Karpas-422 (cell line): Measurements from ENCODE around the gene CCN2. TPM values are rescaled to one million over a fixed set of nuclear protein-coding genes. Genes with fewer than 3 reads are reported as not detected.

Experiments used
- DNase-seq: peaks from one replicate; pipeline ENCODE4 v3.0.0-alpha.2; 2015
- H2AFZ ChIP-seq: fragments of 200-600 bp; sonication (generic); 2 replicates; pipeline ENCODE4 v1.6.1; 2014; ENCODE audit warnings: antibody characterized with exemption, low read length, mixed read lengths
- H3K27ac ChIP-seq: fragments of 200-600 bp; sonication (generic); 2 replicates; pipeline ENCODE4 v1.5.1; 2014; ENCODE audit warnings: mild to moderate bottlenecking, low read length, moderate library complexity
- H3K27me3 ChIP-seq: fragments of 200-600 bp; sonication (generic); 2 replicates; pipeline ENCODE4 v1.6.1; 2014; ENCODE audit warnings: low read length, mixed read lengths
- H3K36me3 ChIP-seq: fragments of 200-600 bp; sonication (generic); 2 replicates; pipeline ENCODE4 v1.6.1; 2014; ENCODE audit warnings: low read length, mixed read lengths; ENCODE audit not compliant: insufficient read depth
- H3K4me1 ChIP-seq: fragments of 200-600 bp; sonication (generic); 2 replicates; pipeline ENCODE4 v1.6.1; 2014; ENCODE audit warnings: mild to moderate bottlenecking, low read length, mixed read lengths
- H3K4me2 ChIP-seq: fragments of 200-600 bp; sonication (generic); 2 replicates; pipeline ENCODE4 v1.6.1; 2014; ENCODE audit warnings: low read length, low read depth, mild to moderate bottlenecking; ENCODE audit not compliant: poor library complexity, severe bottlenecking
- H3K4me3 ChIP-seq: fragments of 200-600 bp; sonication (generic); 2 replicates; pipeline ENCODE4 v1.5.1; 2014; ENCODE audit warnings: mild to moderate bottlenecking, antibody characterized with exemption, low read length, mixed read lengths
- H3K79me2 ChIP-seq: fragments of 200-600 bp; sonication (generic); 2 replicates; pipeline ENCODE4 v1.6.1; 2014; ENCODE audit warnings: mild to moderate bottlenecking, low read length, mixed read lengths
- H3K9ac ChIP-seq: fragments of 200-600 bp; sonication (generic); 2 replicates; pipeline ENCODE4 v1.6.0; 2014; ENCODE audit warnings: low read length
- H3K9me2 ChIP-seq: fragments of 200-600 bp; sonication (generic), shearing (Covaris generic); replicated peaks from 2 replicates; pipeline ENCODE4 v1.6.0; 2014; ENCODE audit warnings: mild to moderate bottlenecking, low read length, moderate library complexity; ENCODE audit not compliant: insufficient read depth
- H3K9me3 ChIP-seq: fragments of 300-700, 200-600 bp; sonication (generic); 2 replicates; pipeline ENCODE4 v1.6.1; 2014; ENCODE audit warnings: low read length, mixed read lengths
- H4K20me1 ChIP-seq: fragments of 200-600 bp; sonication (generic); 2 replicates; pipeline ENCODE4 v1.6.1; 2014; ENCODE audit warnings: mild to moderate bottlenecking, antibody characterized with exemption, low read length, low read depth; ENCODE audit not compliant: insufficient read depth
- total RNA-seq: library from RNA; depleted of rRNA; stranded (reverse); fragments of >200 nt; shearing (Covaris generic); gene quantifications from 2 replicates; pipeline ENCODE4 v1.2.3, GENCODE V29; 2014; ENCODE audit warnings: low replicate concordance; rRNA removed

The CCN2 gene
- not detected in 2 replicates for total RNA-seq

- H3K9ac ChIP-seq = no peak within 1 kb of the TSS
- DNase-seq = no peak
- no peaks in the 10 kb centered on the region for H3K9me2 ChIP-seq
- H3K27me3 ChIP-seq = no peaks in the 10 kb centered on the region
- no peak within 1 kb of the TSS for H3K27ac ChIP-seq
- no peak within 1 kb of the TSS for H3K4me2 ChIP-seq
- no peaks in the 10 kb centered on the region for H3K79me2 ChIP-seq
- peaks cover 5% of the 10 kb centered on the region for H3K4me1 ChIP-seq
- H4K20me1 ChIP-seq = no peaks in the 10 kb centered on the region
- no peaks in the 10 kb centered on the region for H3K36me3 ChIP-seq
- H2AFZ ChIP-seq = no peak within 1 kb of the TSS
- no peaks in the 10 kb centered on the region for H3K9me3 ChIP-seq
- H3K4me3 ChIP-seq = no peak within 1 kb of the TSS
Observed at GRCh38 chr6:131950767-131951575, at the start of gene CCN2. TSS of gene CCN2 (minus strand) at chr6:131951372. CDS start at chr6:131951172, 200 bp downstream.

GRCh38 chr6:132000296-132000695 is 49.1 kb upstream of the CCN2 start:
- H4K20me1 ChIP-seq = no peaks in the 10 kb centered on the region
- no peak overlapping the region for H3K4me2 ChIP-seq
- no peak overlapping the region for H3K27ac ChIP-seq
- no peaks in the 10 kb centered on the region for H3K9me3 ChIP-seq
- DNase-seq = no peak
- H3K9me2 ChIP-seq = no peaks in the 10 kb centered on the region
- no peaks in the 10 kb centered on the region for H3K36me3 ChIP-seq
- no peak overlapping the region for H2AFZ ChIP-seq
- no peak overlapping the region for H3K9ac ChIP-seq
- H3K79me2 ChIP-seq = no peaks in the 10 kb centered on the region
- no peaks in the 10 kb centered on the region for H3K27me3 ChIP-seq
- H3K4me1 ChIP-seq = no peaks in the 10 kb centered on the region
- H3K4me3 ChIP-seq = no peak overlapping the region

- H3K27ac ChIP-seq = no peak overlapping the region
- H3K9me2 ChIP-seq = no peaks in the 10 kb centered on the region
- H3K9me3 ChIP-seq = no peaks in the 10 kb centered on the region
- no peaks in the 10 kb centered on the region for H4K20me1 ChIP-seq
- H3K4me1 ChIP-seq = no peaks in the 10 kb centered on the region
- H3K36me3 ChIP-seq = no peaks in the 10 kb centered on the region
- H2AFZ ChIP-seq = no peak overlapping the region
- H3K79me2 ChIP-seq = no peaks in the 10 kb centered on the region
- no peak overlapping the region for H3K4me3 ChIP-seq
- DNase-seq = no peak
- H3K9ac ChIP-seq = no peak overlapping the region
- no peak overlapping the region for H3K4me2 ChIP-seq
- H3K27me3 ChIP-seq = no peaks in the 10 kb centered on the region
Observed at GRCh38 chr6:131999545-132000146, 48.5 kb upstream of the CCN2 start.

GRCh38 chr6:131998255-131998982 is 47.2 kb upstream of the CCN2 start:
- H4K20me1 ChIP-seq = no peaks in the 10 kb centered on the region
- no peak overlapping the region for H3K4me3 ChIP-seq
- no peaks in the 10 kb centered on the region for H3K27me3 ChIP-seq
- no peaks in the 10 kb centered on the region for H3K4me1 ChIP-seq
- H3K79me2 ChIP-seq = no peaks in the 10 kb centered on the region
- H2AFZ ChIP-seq = no peak overlapping the region
- no peak overlapping the region for H3K27ac ChIP-seq
- H3K9ac ChIP-seq = no peak overlapping the region
- H3K36me3 ChIP-seq = no peaks in the 10 kb centered on the region
- no peaks in the 10 kb centered on the region for H3K9me2 ChIP-seq
- no peak overlapping the region for H3K4me2 ChIP-seq
- no peak for DNase-seq
- no peaks in the 10 kb centered on the region for H3K9me3 ChIP-seq

- H3K27me3 ChIP-seq = no peaks in the 10 kb centered on the region
- H3K4me2 ChIP-seq = no peak overlapping the region
- H2AFZ ChIP-seq = no peak overlapping the region
- no peaks in the 10 kb centered on the region for H3K9me2 ChIP-seq
- no peak overlapping the region for H3K4me3 ChIP-seq
- no peak overlapping the region for H3K9ac ChIP-seq
- H4K20me1 ChIP-seq = no peaks in the 10 kb centered on the region
- no peak overlapping the region for H3K27ac ChIP-seq
- no peaks in the 10 kb centered on the region for H3K36me3 ChIP-seq
- no peaks in the 10 kb centered on the region for H3K9me3 ChIP-seq
- no peaks in the 10 kb centered on the region for H3K79me2 ChIP-seq
- DNase-seq = no peak
- no peaks in the 10 kb centered on the region for H3K4me1 ChIP-seq
Observed at GRCh38 chr6:131997429-131998153, 46.4 kb upstream of the CCN2 start.

- Histone ChIP-seq H2AFZ (no peak overlapping the region), H3K27me3 (no peaks in the 10 kb centered on the region), H3K4me2 (no peak overlapping the region), H3K9me3 (no peaks in the 10 kb centered on the region), H3K27ac (no peak overlapping the region), H3K79me2 (no peaks in the 10 kb centered on the region), H3K9me2 (no peaks in the 10 kb centered on the region), H3K4me3 (no peak overlapping the region), H4K20me1 (no peaks in the 10 kb centered on the region), H3K4me1 (no peaks in the 10 kb centered on the region), H3K36me3 (no peaks in the 10 kb centered on the region), H3K9ac (no peak overlapping the region)
- DNase-seq = no peak
Observed at GRCh38 chr6:131995917-131996316, 44.7 kb upstream of the CCN2 start.

GRCh38 chr6:131992557-131992956 is 41.4 kb upstream of the CCN2 start:
- no peaks in the 10 kb centered on the region for H3K9me2 ChIP-seq
- H3K27me3 ChIP-seq = no peaks in the 10 kb centered on the region
- no peaks in the 10 kb centered on the region for H4K20me1 ChIP-seq
- no peak overlapping the region for H2AFZ ChIP-seq
- H3K4me1 ChIP-seq = no peaks in the 10 kb centered on the region
- H3K79me2 ChIP-seq = no peaks in the 10 kb centered on the region
- no peaks in the 10 kb centered on the region for H3K36me3 ChIP-seq
- H3K9ac ChIP-seq = no peak overlapping the region
- no peaks in the 10 kb centered on the region for H3K9me3 ChIP-seq
- H3K4me2 ChIP-seq = no peak overlapping the region
- no peak for DNase-seq
- no peak overlapping the region for H3K27ac ChIP-seq
- H3K4me3 ChIP-seq = no peak overlapping the region

- DNase-seq = no peak
- H3K36me3 ChIP-seq = no peaks in the 10 kb centered on the region
- H3K4me2 ChIP-seq = no peak overlapping the region
- no peaks in the 10 kb centered on the region for H3K4me1 ChIP-seq
- no peak overlapping the region for H3K9ac ChIP-seq
- no peaks in the 10 kb centered on the region for H3K79me2 ChIP-seq
- H3K9me3 ChIP-seq = no peaks in the 10 kb centered on the region
- no peak overlapping the region for H2AFZ ChIP-seq
- no peak overlapping the region for H3K27ac ChIP-seq
- no peaks in the 10 kb centered on the region for H3K27me3 ChIP-seq
- no peaks in the 10 kb centered on the region for H3K9me2 ChIP-seq
- H3K4me3 ChIP-seq = no peak overlapping the region
- H4K20me1 ChIP-seq = no peaks in the 10 kb centered on the region
Observed at GRCh38 chr6:131989036-131989435, 37.9 kb upstream of the CCN2 start.
